Activated CD4-positive, CD25-positive, alpha-beta regulatory T cell treated with anti-CD3 and anti-CD28 coated beads, Interleukin-2, amount 50 U/mL, for 24 hours (primary cell): ENCODE results near the gene ILF3.

Source experiments
- ATAC-seq, 2 donors: fragments of 150-1000 bp; cut with Tn5 transposase; one replicate each; pipeline ENCODE4 v1.10.0; 2021; ENCODE audit warnings: mild to moderate bottlenecking in 1 of 2, moderate library complexity in 1 of 2

ILF3 gene

GRCh38 chr19:10653732-10654609, at the start of gene ILF3:
TSS of gene ILF3 (plus strand) at chr19:10654346. CDS start at chr19:10670606, 16,260 bp downstream.
- peak; percentile 78 to 79 for ATAC-seq

- no peak for ATAC-seq
Observed at GRCh38 chr19:10604460-10604980, 49.6 kb upstream of the ILF3 start.

DNA sequence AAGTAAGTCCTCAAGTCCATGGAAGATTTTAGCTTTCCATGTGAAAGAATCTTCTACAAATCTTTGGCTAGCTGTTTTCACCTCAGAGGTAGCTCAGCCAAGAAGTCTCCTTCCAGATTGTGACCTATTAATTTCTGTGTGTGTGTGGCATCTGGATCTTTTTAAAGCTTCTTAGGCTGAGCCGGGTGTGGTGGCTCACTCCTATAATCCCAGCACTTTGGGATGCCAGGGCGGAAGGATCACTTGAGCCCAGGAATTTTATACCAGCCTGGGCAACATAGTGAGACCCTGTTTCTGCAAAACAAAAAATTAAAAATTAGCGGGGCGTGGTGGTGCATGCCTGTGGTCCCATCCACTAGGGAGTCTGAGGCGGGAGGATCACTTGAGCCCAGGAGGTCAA, 42.2 kb upstream of the ILF3 start:
- no peak for ATAC-seq

DNA sequence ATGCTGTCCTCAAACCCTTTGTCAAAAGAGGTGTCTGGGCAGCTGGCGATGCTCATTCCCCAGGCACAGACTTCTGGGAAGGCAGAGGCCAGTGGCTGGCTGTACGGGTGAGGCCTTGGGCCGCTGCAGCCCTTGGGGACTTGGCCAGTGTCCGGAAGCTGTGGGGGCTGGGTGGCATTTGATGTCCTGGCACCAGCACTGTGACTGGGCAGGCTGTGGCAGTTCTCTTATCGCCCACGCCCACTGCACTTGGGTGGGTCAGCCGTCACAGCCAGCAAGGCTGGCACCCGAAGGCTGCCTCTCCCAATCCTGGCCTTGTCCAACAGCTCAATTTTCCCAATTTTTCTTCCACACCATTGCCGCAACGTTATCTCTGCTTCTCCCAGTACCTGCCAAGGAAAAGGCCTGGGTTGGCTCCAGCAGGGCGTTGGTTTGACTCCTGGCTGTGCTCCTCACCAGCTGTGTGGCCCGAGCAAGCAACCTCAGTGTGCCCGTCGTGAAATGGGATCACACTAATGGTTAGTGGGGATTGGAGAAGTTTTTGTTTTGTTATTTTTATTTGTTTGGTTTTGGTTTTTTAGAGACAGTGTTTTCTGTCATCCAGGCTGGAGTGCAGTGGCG, 41.5 kb upstream of the ILF3 start:
- no peak for ATAC-seq

- no peak for ATAC-seq
Observed at GRCh38 chr19:10615429-10616023, 38.6 kb upstream of the ILF3 start.

DNA sequence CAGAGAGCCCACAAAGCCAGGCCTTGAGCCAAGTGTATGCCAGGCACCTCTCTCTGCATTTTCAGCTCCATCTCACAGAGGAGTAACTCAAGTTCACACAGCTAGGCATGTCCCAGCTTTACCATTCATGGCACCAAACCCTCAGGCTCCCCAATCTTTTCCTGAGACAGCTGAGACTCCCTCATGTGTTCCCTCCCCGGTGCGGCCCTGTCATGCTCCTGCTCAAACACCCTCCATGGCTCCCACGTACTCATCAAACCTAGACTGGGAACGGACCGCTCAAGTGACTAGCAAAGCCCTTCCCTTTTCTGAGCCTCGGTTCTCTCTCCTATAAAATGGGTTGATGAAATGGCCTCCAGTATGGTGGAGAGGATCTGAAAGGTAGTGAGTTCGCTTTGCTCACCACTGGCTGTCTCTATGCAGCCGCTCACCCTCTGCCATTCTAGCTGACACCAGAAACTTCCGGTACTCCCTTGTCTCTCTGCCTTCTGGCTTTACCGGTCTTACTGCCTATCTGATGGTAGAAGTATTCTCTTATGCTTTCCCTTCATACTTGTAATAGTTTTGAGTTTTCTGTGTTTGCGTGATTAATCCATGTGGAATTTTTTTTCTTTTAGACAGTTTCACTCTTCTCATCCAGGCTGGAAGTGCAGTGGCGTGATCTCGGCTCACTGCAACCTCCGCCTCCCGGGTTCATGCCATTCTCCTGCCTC, 36.6 kb upstream of the ILF3 start:
- ATAC-seq: no peak

DNA sequence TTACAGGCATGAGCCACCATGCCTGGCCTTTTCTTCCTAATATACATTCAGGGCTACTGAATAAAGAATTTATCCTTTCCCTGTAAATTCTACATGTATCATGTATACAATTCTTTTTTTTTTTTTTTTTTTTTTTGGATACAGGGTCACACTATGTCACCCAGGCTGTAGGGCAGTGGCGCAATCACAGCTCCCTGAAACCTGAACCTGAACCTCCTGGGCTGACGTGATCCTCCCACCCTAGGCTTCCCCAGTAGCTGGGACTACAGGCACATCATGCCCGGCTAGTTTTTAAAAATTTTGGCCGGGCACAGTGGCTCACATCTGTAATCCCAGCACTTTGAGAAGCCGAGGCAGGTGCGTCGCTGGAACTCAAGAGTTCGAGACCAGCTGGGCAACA, 35.3 kb upstream of the ILF3 start:
- ATAC-seq: no peak

DNA sequence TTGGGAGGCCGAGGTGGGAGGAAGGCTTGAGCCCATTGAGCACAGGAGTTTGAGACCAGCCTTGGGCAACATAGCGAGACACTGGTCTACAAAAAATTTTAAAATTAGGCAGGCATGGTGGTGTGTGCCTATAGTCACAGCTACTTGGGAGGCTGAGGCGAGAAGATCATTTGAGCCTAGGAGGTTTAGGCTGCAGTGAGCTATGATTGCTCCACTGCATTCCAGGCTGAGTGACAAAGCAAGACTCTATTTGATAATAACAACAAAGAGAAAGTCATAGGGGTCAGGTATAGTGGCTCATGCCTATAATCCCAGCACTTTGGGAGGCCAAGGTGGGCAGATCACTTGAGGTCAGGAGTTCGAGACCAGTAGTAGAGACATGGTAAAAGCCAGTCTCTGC, 33.4 kb upstream of the ILF3 start:
- ATAC-seq: no peak

DNA sequence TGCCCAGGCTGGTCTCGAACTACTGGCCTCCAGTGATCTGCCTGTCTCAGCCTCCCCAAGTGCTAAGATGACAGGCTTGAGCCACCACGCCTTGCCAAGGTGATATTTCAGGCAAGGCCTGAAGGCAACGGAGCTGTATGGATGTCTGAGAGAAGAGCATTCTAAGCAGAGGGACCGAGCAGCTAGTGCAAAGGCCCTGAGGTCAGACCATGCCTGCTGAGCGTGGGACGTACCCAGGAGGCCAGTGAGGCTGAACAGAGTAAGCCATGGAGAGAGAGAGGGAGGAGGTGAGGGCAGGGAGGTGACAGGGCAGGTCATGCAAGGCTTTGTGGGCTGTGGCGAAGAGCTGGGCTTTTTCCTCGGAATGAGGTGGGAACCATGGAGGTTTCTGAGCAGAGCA, 32.2 kb upstream of the ILF3 start:
- ATAC-seq: no peak

GRCh38 chr19:10624585-10624984, 29.6 kb upstream of the ILF3 start:
- no peak for ATAC-seq

DNA sequence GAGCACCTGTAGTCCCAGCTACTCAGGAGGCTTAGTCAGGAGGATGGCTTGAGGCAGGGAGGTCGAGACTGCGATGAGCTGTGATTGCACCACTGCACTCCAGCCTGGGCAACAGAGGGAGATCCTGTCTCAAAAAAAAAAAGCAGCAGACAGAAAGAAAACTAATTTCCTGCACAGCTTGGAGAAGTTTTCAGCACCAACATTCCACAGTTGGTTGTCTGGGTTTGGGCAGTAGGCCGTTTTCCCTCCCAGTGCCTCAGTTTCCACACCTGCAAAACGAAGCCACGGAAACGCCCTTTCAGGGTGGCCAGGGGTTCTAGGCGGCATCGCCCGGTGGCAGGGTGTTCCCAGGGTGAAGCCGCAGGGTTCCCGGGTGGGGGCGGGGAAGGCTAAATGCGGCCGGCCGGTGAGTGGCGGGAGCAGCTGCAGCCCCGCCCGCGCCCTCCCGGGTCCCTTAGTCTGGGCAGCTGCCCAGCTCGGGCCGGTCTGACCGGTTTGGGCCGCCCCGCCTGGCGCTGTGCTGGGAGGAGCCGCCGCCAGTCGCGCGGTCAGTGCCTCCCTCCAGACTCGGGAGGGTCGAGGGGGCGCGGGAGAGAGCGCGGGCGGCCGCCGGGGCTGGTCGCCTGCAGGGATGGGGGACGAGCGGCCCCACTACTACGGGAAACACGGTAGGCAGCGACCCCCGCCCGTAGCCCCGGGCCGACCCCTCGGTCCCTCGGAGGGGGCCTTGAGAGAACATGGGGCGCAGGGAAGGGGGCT, 29.0 kb upstream of the ILF3 start, which contains the start of gene SLC44A2:
SLC44A2 (plus strand) TSS at position 551 of the 759 bp plus-strand sequence; CDS start at position 632, 81 bp downstream.
- no peak for ATAC-seq

DNA sequence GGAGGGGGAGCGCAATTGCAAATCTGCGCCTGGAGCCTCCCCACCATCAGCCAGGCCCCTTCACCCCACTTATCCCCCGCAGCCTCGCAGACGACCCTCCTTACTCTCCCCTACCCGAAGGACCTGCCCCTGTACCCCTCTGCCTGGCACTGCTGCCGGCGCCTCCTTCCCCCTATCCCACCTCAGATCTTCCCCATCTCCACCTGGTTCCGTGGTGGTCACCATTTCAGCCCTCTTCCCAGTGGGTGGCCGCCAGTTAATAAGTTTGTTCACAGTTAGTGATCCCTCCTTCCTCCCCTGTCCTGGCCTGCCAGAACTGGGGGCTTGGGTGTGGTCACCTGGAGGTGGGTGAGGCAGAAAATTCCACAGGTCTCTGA, 28.4 kb upstream of the ILF3 start:
- ATAC-seq: no peak

DNA sequence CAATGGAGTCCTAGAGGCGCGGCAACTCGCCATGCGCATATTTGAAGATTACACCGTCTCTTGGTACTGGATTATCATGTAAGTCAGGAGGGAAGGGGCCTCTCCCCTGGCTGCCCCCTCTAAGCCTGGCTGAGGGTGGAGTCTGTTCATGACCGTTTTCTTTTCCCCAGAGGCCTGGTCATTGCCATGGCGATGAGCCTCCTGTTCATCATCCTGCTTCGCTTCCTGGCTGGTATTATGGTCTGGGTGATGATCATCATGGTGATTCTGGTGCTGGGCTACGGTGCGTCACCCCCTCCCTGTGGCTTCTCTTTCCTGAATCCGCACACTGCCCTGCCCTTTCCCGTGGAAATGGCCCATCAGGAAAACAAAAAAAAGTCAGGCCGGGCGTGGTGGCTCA, 22.3 kb upstream of the ILF3 start:
- ATAC-seq: no peak

DNA sequence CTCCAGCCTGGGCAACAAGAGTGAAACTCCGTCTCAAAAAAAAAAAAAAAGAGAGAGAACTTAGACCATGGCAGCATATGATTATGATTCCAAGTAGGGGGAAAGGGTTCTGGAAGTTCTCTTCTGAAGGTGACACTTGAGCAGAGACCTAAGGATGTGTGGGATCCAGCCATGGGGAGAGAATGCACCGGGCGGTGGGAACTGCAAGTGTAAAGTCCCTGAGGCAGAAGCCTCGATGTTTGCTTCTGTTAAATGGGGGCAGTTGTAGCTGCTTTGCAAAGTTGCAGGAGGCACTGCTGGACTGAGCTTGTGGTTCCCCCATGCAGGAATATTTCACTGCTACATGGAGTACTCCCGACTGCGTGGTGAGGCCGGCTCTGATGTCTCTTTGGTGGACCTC, 19.7 kb upstream of the ILF3 start:
- no peak for ATAC-seq

DNA sequence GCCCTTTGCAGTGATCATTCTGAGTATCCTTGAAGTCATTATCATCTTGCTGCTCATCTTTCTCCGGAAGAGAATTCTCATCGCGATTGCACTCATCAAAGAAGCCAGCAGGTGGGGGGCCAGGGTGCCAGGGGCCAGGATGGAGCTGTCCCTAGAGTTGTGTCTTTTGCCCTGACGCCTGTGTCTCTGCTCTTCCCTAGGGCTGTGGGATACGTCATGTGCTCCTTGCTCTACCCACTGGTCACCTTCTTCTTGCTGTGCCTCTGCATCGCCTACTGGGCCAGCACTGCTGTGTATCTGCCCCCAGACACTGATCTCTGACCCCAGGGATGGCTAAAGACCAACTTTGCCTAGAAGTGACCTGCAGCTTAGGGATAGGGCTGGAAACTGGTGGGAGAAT, 19.2 kb upstream of the ILF3 start:
- no peak for ATAC-seq

DNA sequence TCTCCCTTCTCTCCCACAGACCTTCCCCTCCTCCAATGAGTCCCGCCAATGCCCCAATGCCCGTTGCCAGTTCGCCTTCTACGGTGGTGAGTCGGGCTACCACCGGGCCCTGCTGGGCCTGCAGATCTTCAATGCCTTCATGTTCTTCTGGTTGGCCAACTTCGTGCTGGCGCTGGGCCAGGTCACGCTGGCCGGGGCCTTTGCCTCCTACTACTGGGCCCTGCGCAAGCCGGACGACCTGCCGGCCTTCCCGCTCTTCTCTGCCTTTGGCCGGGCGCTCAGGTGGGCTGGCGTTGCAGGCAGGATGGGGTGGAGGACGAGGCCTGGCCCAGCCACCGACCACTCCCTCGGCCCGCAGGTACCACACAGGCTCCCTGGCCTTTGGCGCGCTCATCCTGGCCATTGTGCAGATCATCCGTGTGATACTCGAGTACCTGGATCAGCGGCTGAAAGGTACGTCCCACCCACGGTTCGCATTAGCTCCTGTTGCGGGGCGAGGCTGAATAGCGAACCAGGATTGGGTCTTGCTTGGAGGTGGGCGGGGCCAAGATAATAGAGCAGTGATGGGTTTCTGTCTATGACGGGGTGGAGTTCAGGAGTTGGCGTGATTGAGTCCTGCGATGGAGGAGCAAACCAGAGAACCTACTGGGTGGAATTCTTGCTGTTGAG, 17.7 kb upstream of the ILF3 start:
- no peak for ATAC-seq

- no peak for ATAC-seq
Observed at GRCh38 chr19:10637894-10638293, 16.3 kb upstream of the ILF3 start.

- ATAC-seq: no peak
Observed at GRCh38 chr19:10639836-10640235, 14.3 kb upstream of the ILF3 start.

- no peak for ATAC-seq
Observed at GRCh38 chr19:10640361-10640760, 13.8 kb upstream of the ILF3 start.

DNA sequence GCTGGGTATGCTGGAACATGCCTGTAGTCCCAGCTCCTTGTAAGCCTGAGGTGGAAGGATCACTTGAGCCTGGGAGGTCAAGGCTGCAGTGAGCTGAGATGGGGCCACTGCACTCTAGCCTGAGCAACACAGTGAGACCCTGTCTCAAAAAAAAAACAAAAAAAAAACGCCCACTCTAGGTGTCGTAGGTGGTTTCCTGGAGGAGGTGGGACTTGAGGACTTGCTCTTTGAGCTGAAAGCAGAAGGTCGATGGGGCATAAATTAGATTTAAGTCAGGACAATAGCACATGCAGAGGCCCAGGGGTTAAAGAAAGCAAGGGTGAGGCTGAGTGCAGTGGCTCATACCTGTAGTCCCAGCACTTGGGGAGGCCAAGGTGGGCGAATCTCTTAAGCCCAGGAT, 12.9 kb upstream of the ILF3 start:
- no peak for ATAC-seq

DNA sequence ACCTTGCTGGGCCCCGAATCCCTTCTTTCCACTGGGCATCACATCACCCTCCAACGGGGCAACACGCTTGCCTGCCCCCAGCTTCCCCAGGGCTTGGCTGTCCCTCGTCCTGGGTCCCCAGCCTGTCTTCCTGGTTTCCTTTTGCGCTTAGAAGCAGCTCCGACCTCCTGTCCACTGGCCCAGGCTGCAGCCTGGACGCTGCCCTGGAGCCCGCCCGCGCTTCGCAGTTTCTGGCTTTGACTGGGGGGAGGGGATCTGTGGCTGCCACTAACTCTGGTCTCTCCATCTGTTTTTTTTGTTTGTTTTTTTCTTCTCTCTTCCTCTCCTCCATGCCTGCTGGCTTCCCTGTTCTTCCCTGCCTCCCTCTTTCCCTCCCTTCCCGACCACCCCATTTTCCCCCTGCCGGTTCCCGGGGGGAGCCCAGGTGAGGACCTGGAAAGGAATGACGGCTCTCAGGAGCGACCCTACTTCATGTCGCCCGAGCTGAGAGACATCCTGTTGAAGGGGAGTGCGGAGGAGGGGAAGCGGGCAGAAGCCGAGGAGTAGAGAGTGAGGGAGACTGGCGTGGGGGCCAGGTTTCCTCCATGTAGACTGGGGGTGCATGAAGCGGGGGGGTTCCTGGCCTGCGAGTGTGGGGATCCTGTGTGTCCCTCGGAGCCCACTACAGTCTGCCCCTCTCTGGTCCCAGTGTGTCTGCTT, 11.5 kb upstream of the ILF3 start:
- no peak for ATAC-seq
